K562 (cell line): ENCODE results near the gene SORCS2. TPM values are rescaled to one million over a fixed set of nuclear protein-coding genes. Genes with fewer than 3 reads are reported as not detected.

ENCODE experiments used
- ATAC-seq: fragments of 200-7000 bp; cut with Tn5 transposase; 3 replicates; pipeline ENCODE4 v1.9.1; 2020; ENCODE audit warnings: moderate library complexity
- BruUV-seq: library from RNA; stranded (reverse); fragments of 400-500 nt; replicated peaks from 2 replicates; lab custom pipeline; 2021; lab: Mats Ljungman, UMichigan
- CTCF ChIA-PET: fragments of 300-600 bp; formaldehyde crosslinking; extraction: SDS; loops from one replicate; lab custom pipeline; 2021; ENCODE audit warnings: low intra/inter-chr PET ratio; lab: Yijun Ruan, JAX
- POLR2A ChIA-PET: fragments of 300-600, 350-650 bp; sonication (Branson Sonifier 250); formaldehyde crosslinking; extraction: SDS; loops from one replicate; lab custom pipeline; 2021; ENCODE audit warnings: antibody characterized with exemption, inconsistent platforms; lab: Yijun Ruan, JAX
- DNase-seq, 4 experiments: peaks; one replicate each; pipeline versions ENCODE4 v3.0.0 to v3.0.0-alpha.2; 2011 to 2018; ENCODE audit warnings: low spot score in 3 of 4, mixed read lengths in 3 of 4; ENCODE audit errors: extremely low read depth in 1 of 4
- FAIRE-seq: peaks from 2 replicates; lab custom pipeline; 2011; peaks lifted over from hg19 to GRCh38; lab: Jason Lieb, UNC
- H2AFZ ChIP-seq: 2 replicates; pipeline ENCODE4 v1.6.0; 2011; ENCODE audit warnings: low read depth, low read length, control low read depth, inconsistent platforms
- H3K27ac ChIP-seq: fragments of 200-600 bp; 3 replicates; pipeline ENCODE4 v1.8.0; 2011; ENCODE audit warnings: low read depth, mild to moderate bottlenecking, control low read depth, inconsistent platforms, low read length, moderate library complexity, mixed read lengths; ENCODE audit errors: extremely low read depth
- H3K27me3 ChIP-seq, 2 experiments: fragments of 300-600 bp in 1 of 2; 2 replicates in 1 of 2; 3 replicates in 1 of 2; pipeline versions ENCODE4 v1.6.0 to v1.8.0; 2011; ENCODE audit warnings: inconsistent platforms in 2 of 2, low read length in 2 of 2, mild to moderate bottlenecking in 1 of 2, mixed read lengths in 1 of 2, moderate library complexity in 1 of 2; ENCODE audit not compliant: control insufficient read depth in 2 of 2, insufficient read depth in 2 of 2
- H3K36me3 ChIP-seq: fragments of 300-600 bp; 3 replicates; pipeline ENCODE4 v1.8.0; 2011; ENCODE audit warnings: mild to moderate bottlenecking, low read length, inconsistent platforms; ENCODE audit not compliant: control insufficient read depth, insufficient read depth
- H3K4me1 ChIP-seq, 2 experiments: fragments of 200-600 bp in 1 of 2; replicated peaks in 1 of 2; 2 replicates in 1 of 2; 3 replicates in 1 of 2; pipeline versions ENCODE4 v1.5.1 to v1.8.0; 2011; ENCODE audit warnings: inconsistent platforms in 2 of 2, low read length in 2 of 2, mild to moderate bottlenecking in 1 of 2, mixed read lengths in 1 of 2, moderate library complexity in 1 of 2; ENCODE audit not compliant: control insufficient read depth in 2 of 2, insufficient read depth in 2 of 2
- H3K4me2 ChIP-seq: 2 replicates; pipeline ENCODE4 v1.6.1; 2011; ENCODE audit warnings: low read length, control low read depth, inconsistent platforms, mixed read lengths; ENCODE audit not compliant: insufficient read depth
- H3K4me3 ChIP-seq: fragments of 200-600 bp; sonication (generic), shearing (Covaris generic); 2 replicates; pipeline ENCODE4 v1.5.1; 2016; ENCODE audit warnings: control low read depth, inconsistent platforms
- H3K79me2 ChIP-seq: fragments of 200-600 bp; 3 replicates; pipeline ENCODE4 v1.8.0; 2011; ENCODE audit warnings: low read length, inconsistent platforms; ENCODE audit not compliant: control insufficient read depth, insufficient read depth
- H3K9ac ChIP-seq, 2 experiments: 2 replicates each; pipeline versions ENCODE4 v1.6.0 to v1.6.1; 2011; ENCODE audit warnings: low read depth in 2 of 2, low read length in 2 of 2, control low read depth in 1 of 2, inconsistent platforms in 1 of 2, mild to moderate bottlenecking in 1 of 2, mixed read lengths in 1 of 2; ENCODE audit not compliant: insufficient read depth in 1 of 2
- H3K9me1 ChIP-seq: one replicate; pipeline ENCODE4 v1.6.0; 2011; ENCODE audit warnings: inconsistent platforms, mild to moderate bottlenecking, low read length, moderate library complexity; ENCODE audit not compliant: control insufficient read depth, insufficient read depth
- H3K9me3 ChIP-seq: replicated peaks from 2 replicates; pipeline ENCODE4 v1.5.1; 2011; ENCODE audit warnings: low read depth, low read length, inconsistent platforms; ENCODE audit not compliant: control insufficient read depth, insufficient read depth
- H4K20me1 ChIP-seq: replicated peaks from 2 replicates; pipeline ENCODE4 v1.6.1; 2011; ENCODE audit warnings: low read length, inconsistent platforms, mixed read lengths; ENCODE audit not compliant: control insufficient read depth, insufficient read depth
- GABPA ChIP-seq: fragments of 200-800 bp; sonication (Bioruptor generic); conservative IDR thresholded peaks from 2 replicates; pipeline ENCODE4 v1.6.1; 2016; ENCODE audit warnings: low read depth, missing genetic modification characterization, missing compliant biosample characterization
- HBP1 ChIP-seq: fragments of 450-650 bp; formaldehyde crosslinking; IDR thresholded peaks from 2 replicates; pipeline ENCODE4 v1.4.0; 2022; ENCODE audit warnings: missing genetic modification characterization
- HDAC3 ChIP-seq: fragments of 450-650 bp; IDR thresholded peaks from 2 replicates; pipeline ENCODE4 v1.6.1; 2018; ENCODE audit warnings: borderline replicate concordance, mild to moderate bottlenecking, moderate library complexity; ENCODE audit not compliant: partially characterized antibody
- POLR2A ChIP-seq: fragments of 450-650 bp; conservative IDR thresholded peaks from 2 replicates; pipeline ENCODE4 v1.6.1; 2016
- SNAPC5 ChIP-seq: fragments of 250-450 bp; sonication (Bioruptor Pico); IDR thresholded peaks from 2 replicates; pipeline ENCODE4 v1.8.0; 2021; ENCODE audit warnings: moderate library complexity, mild to moderate bottlenecking, inconsistent platforms
- TBL1XR1 ChIP-seq, 2 experiments: IDR thresholded peaks; 2 replicates each; pipeline ENCODE4 v1.6.1; 2012; ENCODE audit warnings: improper control_type of control experiment in 2 of 2, low read length in 2 of 2, mild to moderate bottlenecking in 1 of 2
- XRCC3 ChIP-seq: fragments of 450-650 bp; IDR thresholded peaks from 2 replicates; pipeline ENCODE4 v1.6.1; 2017; ENCODE audit warnings: mild to moderate bottlenecking, moderate library complexity
- ZBTB7A ChIP-seq: IDR thresholded peaks from 2 replicates; pipeline ENCODE4 v1.6.1; 2011; ENCODE audit warnings: low read depth, mild to moderate bottlenecking, low read length, moderate library complexity, borderline replicate concordance; ENCODE audit not compliant: control insufficient read depth
- ZNF140 ChIP-seq: fragments of 250-450 bp; sonication (Bioruptor Pico); IDR thresholded peaks from 2 replicates; pipeline ENCODE4 v1.8.0; 2021; ENCODE audit warnings: moderate library complexity, mild to moderate bottlenecking, inconsistent platforms
- WGBS: fragments of 100-300 bp; shearing (Covaris generic); methylation state at CpG from one replicate; pipeline ENCODE4 v1.1.6; 2016; ENCODE audit warnings: low coverage, mixed read lengths; ENCODE audit not compliant: insufficient coverage; ENCODE audit errors: missing lambda C conversion rate; 5-methylcytosine and 5-hydroxymethylcytosine counted together
- in situ Hi-C: fragments of 300-500 bp; cut with MboI; formaldehyde crosslinking; loops from 4 replicates; pipeline ENCODE4 v1.15.0; 2018; ENCODE audit warnings: inconsistent platforms, mixed read lengths
- intact Hi-C: fragments of 100-400 bp; cut with micrococcal nuclease; formaldehyde crosslinking; loops from 2 replicates; pipeline ENCODE4 v1.14.2; 2022
- polyA plus RNA-seq, 8 experiments: library from polyadenylated mRNA; depleted of rRNA in 4 of 8; stranded (reverse) in 5 of 8; unstranded in 3 of 8; fragments of >200 nt; fragmentation: Nextera tagmentation in 2 of 8; fragmentation: Illumina TruSeq in 1 of 8; extraction: Ambion mirVana in 2 of 8; extraction: Trizol in 1 of 8; gene quantifications; 2 replicates each; pipeline versions ENCODE4 v1.2.1 to v1.2.3, GENCODE V29; 2011 to 2014; ENCODE audit warnings: inconsistent platforms in 1 of 8, missing spikeins in 1 of 8
- total RNA-seq, 7 experiments: library from RNA; depleted of rRNA in 6 of 7; stranded (reverse); fragments of >200 nt in 6 of 7; fragmentation: Illumina TruSeq in 2 of 7; extraction: Trizol in 2 of 7; gene quantifications; 2 replicates each; pipeline versions ENCODE4 v1.2.1 to v1.2.3, GENCODE V29; 2011 to 2021; ENCODE audit warnings: low replicate concordance in 1 of 7
- TF ChIP-seq, protein P1 (sequence below), 2 experiments: fragments of 250-450 bp in 1 of 2; fragments of 450-650 bp in 1 of 2; sonication (Bioruptor Pico) in 1 of 2; IDR thresholded peaks; 2 replicates each; pipeline versions ENCODE4 v1.6.1 to v1.8.0; 2016 to 2021; ENCODE audit warnings: mild to moderate bottlenecking in 2 of 2, moderate library complexity in 2 of 2, missing compliant biosample characterization in 1 of 2, missing genetic modification characterization in 1 of 2
- TF ChIP-seq, protein P2 (sequence below): fragments of 250-450 bp; sonication (Bioruptor Pico); IDR thresholded peaks from 2 replicates; pipeline ENCODE4 v1.5.0; 2020; ENCODE audit warnings: mild to moderate bottlenecking, borderline replicate concordance
- TF ChIP-seq, protein P3 (sequence below), 2 experiments: fragments of 450-650 bp in 1 of 2; sonication (generic) in 1 of 2; formaldehyde crosslinking in 1 of 2; IDR thresholded peaks in 1 of 2; conservative IDR thresholded peaks in 1 of 2; 2 replicates each; pipeline versions ENCODE4 v1.6.1 to v1.8.1; 2016 to 2023; ENCODE audit warnings: mild to moderate bottlenecking in 2 of 2, moderate library complexity in 2 of 2, inconsistent platforms in 1 of 2, missing genetic modification reagents in 1 of 2

Gene SORCS2
- total and polyA plus RNA-seq, 9 of the 15 experiments (the other 6 are each of a cell fraction or from before 2014, with no cell fraction given) = not detected

GRCh38 chr4:7631288-7632014 lies 439.1 kb downstream of the SORCS2 start:
- ChIA-PET CTCF (no interaction called here), POLR2A (no interaction called here)
- Histone ChIP-seq H3K36me3 (no peaks in the 10 kb centered on the region), H3K9me1 (no peaks in the 10 kb centered on the region), H3K4me2 (no peak overlapping the region), H3K9me3 (no peaks in the 10 kb centered on the region), H2AFZ (no peak overlapping the region), H3K4me1 (no peaks in the 10 kb centered on the region), H3K9ac (no peak overlapping the region), H4K20me1 (no peaks in the 10 kb centered on the region; the same call in 1 of the 2 replicates), H3K4me3 (no peak overlapping the region), H3K79me2 (no peaks in the 10 kb centered on the region), H3K27me3 (peaks cover 3 to 26% of the 10 kb centered on the region in 2 experiments; a peak in 3 of 5 replicates), H3K27ac (no peak overlapping the region)
- in situ Hi-C loops = no loop called here
- DNase-seq = no peak
- no peak for FAIRE-seq
- no peak for TF ChIP-seq HBP1 (CRISPR knock-in tag)
- no peak for TF ChIP-seq ZNF140 (CRISPR knock-in tag)
- no peak for TF ChIP-seq HDAC3
- TF ChIP-seq TBL1XR1 (IDR thresholded peaks at IDR 0.05; ENCODE audit: low read length in 2 of 2) = no peak
- TF ChIP-seq, protein P1, sequence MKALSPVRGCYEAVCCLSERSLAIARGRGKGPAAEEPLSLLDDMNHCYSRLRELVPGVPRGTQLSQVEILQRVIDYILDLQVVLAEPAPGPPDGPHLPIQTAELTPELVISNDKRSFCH (CRISPR knock-in tag; IDR thresholded peaks at IDR 0.05) = no peak
- TF ChIP-seq, protein P1 (tag; IDR thresholded peaks at IDR 0.05) = no peak
- TF ChIP-seq, protein P2, sequence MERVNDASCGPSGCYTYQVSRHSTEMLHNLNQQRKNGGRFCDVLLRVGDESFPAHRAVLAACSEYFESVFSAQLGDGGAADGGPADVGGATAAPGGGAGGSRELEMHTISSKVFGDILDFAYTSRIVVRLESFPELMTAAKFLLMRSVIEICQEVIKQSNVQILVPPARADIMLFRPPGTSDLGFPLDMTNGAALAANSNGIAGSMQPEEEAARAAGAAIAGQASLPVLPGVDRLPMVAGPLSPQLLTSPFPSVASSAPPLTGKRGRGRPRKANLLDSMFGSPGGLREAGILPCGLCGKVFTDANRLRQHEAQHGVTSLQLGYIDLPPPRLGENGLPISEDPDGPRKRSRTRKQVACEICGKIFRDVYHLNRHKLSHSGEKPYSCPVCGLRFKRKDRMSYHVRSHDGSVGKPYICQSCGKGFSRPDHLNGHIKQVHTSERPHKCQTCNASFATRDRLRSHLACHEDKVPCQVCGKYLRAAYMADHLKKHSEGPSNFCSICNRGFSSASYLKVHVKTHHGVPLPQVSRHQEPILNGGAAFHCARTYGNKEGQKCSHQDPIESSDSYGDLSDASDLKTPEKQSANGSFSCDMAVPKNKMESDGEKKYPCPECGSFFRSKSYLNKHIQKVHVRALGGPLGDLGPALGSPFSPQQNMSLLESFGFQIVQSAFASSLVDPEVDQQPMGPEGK (CRISPR knock-in tag) = no peak
- no peak for TF ChIP-seq GABPA (tag)
- TF ChIP-seq XRCC3 = no peak
- TF ChIP-seq, protein P3, sequence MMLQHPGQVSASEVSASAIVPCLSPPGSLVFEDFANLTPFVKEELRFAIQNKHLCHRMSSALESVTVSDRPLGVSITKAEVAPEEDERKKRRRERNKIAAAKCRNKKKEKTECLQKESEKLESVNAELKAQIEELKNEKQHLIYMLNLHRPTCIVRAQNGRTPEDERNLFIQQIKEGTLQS (IDR thresholded peaks at IDR 0.05) = no peak
- TF ChIP-seq, protein P3 (CRISPR knock-in tag; conservative IDR thresholded peaks at IDR 0.05) = no peak
- no peak for TF ChIP-seq ZBTB7A
- no peak for TF ChIP-seq POLR2A
- no peak for TF ChIP-seq SNAPC5 (CRISPR knock-in tag)
- no peak for ATAC-seq
- intact Hi-C loops = no loop called here
- no TSS peak for BruUV-seq
- 0% methylated on average over 7 of the region's 10 CpGs for WGBS
